IPS-15b (cell line): Measurements from ENCODE around the gene CEP131.

Experiments
- H3K27me3 ChIP-seq: one replicate; pipeline ENCODE4 v1.6.1; 2013; ENCODE audit warnings: low read length; ENCODE audit not compliant: control insufficient read depth, insufficient read depth
- H3K36me3 ChIP-seq: one replicate; pipeline ENCODE4 v1.6.1; 2013; ENCODE audit warnings: low read length; ENCODE audit not compliant: control insufficient read depth, insufficient read depth
- H3K4me1 ChIP-seq: one replicate; pipeline ENCODE4 v1.6.1; 2013; ENCODE audit warnings: mild to moderate bottlenecking, low read length; ENCODE audit not compliant: control insufficient read depth, insufficient read depth
- H3K4me3 ChIP-seq: one replicate; pipeline ENCODE4 v1.5.1; 2013; ENCODE audit warnings: low read depth, low read length
- H3K9ac ChIP-seq: one replicate; pipeline ENCODE4 v1.6.1; 2013; ENCODE audit warnings: low read depth, mild to moderate bottlenecking, low read length
- H3K9me3 ChIP-seq: one replicate; pipeline ENCODE4 v1.6.1; 2013; ENCODE audit warnings: mild to moderate bottlenecking, low read length; ENCODE audit not compliant: control insufficient read depth, insufficient read depth

Gene CEP131

GRCh38 chr17:81235822-81236740, 13.3 kb upstream of the CEP131 start:
- no peak overlapping the region for H3K4me3 ChIP-seq
- no peaks in the 10 kb centered on the region for H3K4me1 ChIP-seq
- H3K36me3 ChIP-seq: peaks cover 16% of the 10 kb centered on the region
- no peaks in the 10 kb centered on the region for H3K27me3 ChIP-seq
- no peak overlapping the region for H3K9ac ChIP-seq
- no peaks in the 10 kb centered on the region for H3K9me3 ChIP-seq

- Histone ChIP-seq H3K9me3 (no peaks in the 10 kb centered on the region), H3K4me3 (no peak overlapping the region), H3K36me3 (peaks cover 17% of the 10 kb centered on the region), H3K27me3 (no peaks in the 10 kb centered on the region), H3K4me1 (no peaks in the 10 kb centered on the region), H3K9ac (no peak overlapping the region)
Observed at GRCh38 chr17:81234940-81235821, 12.4 kb upstream of the CEP131 start.

- no peak overlapping the region for H3K9ac ChIP-seq
- no peaks in the 10 kb centered on the region for H3K27me3 ChIP-seq
Observed at GRCh38 chr17:81234506-81234855, 11.7 kb upstream of the CEP131 start.

DNA sequence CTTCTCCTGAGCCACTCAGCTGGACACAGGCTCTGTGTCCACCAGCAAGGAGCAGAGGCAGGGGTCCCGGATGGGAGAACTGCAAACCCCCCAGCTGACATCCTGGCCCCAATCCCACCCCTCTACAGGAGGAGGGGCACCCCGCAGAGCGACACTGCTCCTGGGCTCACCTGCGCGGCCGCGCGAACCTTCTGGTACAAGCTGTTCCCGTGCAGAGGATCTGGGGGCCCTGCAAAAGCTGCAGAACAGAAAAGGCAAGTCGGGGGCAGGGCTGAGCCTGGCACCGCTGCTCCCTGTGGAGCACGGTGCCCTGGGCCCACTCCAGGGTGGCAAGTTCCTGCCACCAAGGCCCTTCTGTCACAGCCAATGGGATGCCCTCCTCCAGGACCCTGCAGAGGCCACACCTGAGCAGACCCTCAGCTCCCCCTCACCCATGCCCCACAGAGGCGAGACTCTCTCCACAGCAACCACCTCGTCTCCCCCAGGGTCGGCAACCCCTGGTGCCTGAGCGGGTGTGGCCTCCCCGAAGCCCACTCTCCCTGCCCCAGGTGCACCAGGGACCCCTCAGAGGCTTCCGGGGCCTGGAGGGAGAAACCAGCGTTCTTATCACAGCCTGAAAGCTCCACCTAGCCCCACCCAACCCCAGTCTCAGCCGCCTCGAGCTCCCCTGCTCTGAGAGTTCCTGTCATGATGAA, 11.2 kb upstream of the CEP131 start:
- Histone ChIP-seq H3K9ac (no peak overlapping the region), H3K27me3 (no peaks in the 10 kb centered on the region), H3K36me3 (peaks cover 21% of the 10 kb centered on the region), H3K4me1 (no peaks in the 10 kb centered on the region), H3K4me3 (no peak overlapping the region), H3K9me3 (no peaks in the 10 kb centered on the region)

More at GRCh38 chr17:81234506-81234855, 11.7 kb upstream of the CEP131 start:
- Histone ChIP-seq H3K9me3 (no peaks in the 10 kb centered on the region), H3K36me3 (peaks cover 21% of the 10 kb centered on the region), H3K4me1 (no peaks in the 10 kb centered on the region), H3K4me3 (no peak overlapping the region)

DNA sequence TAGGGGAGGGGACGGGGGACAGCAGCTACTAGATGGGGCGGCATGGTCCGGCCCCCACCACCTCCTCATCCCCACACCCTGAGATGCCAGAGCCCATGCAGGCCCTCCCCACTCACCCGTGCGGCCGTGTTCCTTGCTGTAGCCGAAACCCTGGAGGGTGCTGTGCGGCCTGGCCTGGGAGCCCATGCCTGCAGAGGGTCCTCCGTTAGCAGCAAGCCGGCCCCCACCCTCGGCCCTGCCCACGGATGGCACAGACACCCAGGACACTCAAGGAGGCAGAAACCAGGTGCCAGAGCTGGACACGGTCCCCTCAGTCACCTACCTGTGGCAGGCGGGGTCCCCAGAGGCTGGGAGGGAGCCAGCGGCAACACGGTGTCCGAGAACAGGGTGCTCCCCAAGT, 10.6 kb upstream of the CEP131 start:
- no peaks in the 10 kb centered on the region for H3K27me3 ChIP-seq
- peaks cover 21% of the 10 kb centered on the region for H3K36me3 ChIP-seq
- no peak overlapping the region for H3K9ac ChIP-seq
- no peaks in the 10 kb centered on the region for H3K9me3 ChIP-seq
- no peak overlapping the region for H3K4me3 ChIP-seq
- no peaks in the 10 kb centered on the region for H3K4me1 ChIP-seq

DNA sequence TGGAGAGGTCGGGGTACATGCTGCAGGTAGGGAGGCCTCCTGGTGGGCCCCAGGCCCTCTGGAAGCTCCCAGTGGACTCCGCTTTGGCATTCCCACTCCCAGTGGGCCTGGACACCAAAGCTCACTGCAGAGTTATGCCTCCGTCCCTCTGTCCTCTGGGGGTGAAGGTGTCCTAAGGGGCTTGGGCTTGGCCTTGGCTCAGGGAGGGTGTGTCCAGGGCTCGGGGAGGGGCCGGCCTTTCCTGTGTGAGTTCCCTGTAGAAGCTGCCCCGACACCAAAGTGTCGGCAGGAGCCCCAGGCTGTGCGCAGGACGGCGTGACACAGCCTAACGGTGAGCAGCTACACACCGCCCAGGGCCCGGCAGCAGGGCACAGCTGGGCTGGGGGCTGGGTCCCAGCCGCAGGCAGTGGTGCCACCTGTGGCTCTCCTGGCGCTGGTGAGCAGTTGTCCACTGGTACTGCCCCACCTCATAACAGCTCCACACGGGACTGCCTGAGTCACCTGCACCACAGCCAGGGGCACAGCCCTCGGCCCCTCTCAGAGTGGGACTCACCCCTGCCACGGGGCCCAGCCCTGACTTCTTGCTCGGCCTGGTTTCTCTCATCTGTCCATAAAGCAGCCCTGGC, 10.0 kb upstream of the CEP131 start:
- Histone ChIP-seq H3K4me1 (no peaks in the 10 kb centered on the region), H3K4me3 (no peak overlapping the region), H3K36me3 (peaks cover 21% of the 10 kb centered on the region), H3K27me3 (no peaks in the 10 kb centered on the region), H3K9ac (no peak overlapping the region), H3K9me3 (no peaks in the 10 kb centered on the region)

GRCh38 chr17:81231766-81232581, 9.2 kb upstream of the CEP131 start:
- peaks cover 21% of the 10 kb centered on the region for H3K36me3 ChIP-seq
- no peak overlapping the region for H3K9ac ChIP-seq
- H3K27me3 ChIP-seq: no peaks in the 10 kb centered on the region
- H3K4me3 ChIP-seq: no peak overlapping the region
- H3K4me1 ChIP-seq: no peaks in the 10 kb centered on the region
- no peaks in the 10 kb centered on the region for H3K9me3 ChIP-seq

DNA sequence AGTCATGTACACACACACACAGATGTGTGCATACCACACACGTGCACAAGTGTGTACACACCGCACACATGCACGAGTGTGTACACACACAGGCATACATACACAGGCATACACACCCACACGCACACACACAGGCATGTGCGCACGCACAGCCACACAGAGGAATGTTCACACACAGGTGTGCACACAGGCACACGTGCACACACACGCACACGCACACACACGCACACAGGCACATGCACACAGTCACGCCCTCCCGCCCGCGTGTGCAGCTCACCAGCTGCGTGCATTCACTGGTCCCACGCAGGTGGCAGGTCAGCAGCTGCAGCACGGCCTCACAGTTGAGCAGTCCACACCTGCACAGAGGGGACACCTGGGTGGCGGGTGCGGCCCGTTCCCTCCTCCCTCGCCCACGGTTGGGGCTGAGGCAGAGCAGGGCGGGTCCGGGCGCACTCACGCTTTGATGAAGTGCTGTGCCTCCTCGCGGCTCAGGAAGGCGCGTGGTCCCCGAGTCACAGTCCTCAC, 8.4 kb upstream of the CEP131 start:
- Histone ChIP-seq H3K4me1 (no peaks in the 10 kb centered on the region), H3K9me3 (no peaks in the 10 kb centered on the region), H3K27me3 (no peaks in the 10 kb centered on the region), H3K4me3 (no peak overlapping the region), H3K36me3 (peaks cover 21% of the 10 kb centered on the region), H3K9ac (no peak overlapping the region)

DNA sequence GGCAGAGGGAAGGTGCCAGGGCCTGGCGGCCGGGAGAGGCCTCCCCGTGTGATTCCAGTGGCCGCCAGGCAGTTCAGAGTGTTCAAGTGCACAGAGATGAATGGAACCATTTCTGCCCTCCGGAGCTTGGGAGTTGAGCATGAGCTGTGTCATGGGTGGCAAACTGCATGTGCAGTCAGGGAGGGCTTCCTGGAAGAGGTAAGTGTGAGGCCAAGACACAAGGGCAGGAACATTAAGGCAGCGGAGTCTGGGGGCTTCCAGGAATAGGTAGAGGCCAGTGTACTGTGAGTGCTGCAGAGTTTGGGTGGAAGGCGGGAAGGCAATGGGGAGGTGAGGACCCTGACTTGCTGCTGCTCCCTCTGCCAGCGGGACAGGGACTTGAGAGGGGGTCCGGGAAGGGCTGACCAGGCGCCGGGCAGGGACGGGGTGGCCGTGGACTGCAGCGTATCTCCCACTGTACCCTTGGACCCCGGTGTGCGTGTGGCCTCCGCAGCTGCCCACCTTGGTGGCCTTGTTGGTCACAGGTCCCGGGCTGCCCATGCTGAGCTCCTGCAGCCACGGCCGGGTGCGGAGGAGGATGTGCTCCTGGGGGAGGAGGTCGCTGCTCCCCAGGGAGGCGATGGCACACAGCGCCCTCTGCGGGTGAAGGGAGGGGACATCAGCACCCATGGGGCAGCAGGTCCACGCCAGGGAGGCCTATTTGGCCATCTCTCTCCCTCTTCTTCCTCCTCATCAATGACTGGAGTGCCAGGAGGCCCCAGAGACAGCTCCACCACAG, 7.5 kb upstream of the CEP131 start:
- peaks cover 21% of the 10 kb centered on the region for H3K36me3 ChIP-seq
- no peak overlapping the region for H3K9ac ChIP-seq
- H3K4me1 ChIP-seq: no peaks in the 10 kb centered on the region
- H3K4me3 ChIP-seq: no peak overlapping the region
- H3K9me3 ChIP-seq: no peaks in the 10 kb centered on the region
- no peaks in the 10 kb centered on the region for H3K27me3 ChIP-seq

DNA sequence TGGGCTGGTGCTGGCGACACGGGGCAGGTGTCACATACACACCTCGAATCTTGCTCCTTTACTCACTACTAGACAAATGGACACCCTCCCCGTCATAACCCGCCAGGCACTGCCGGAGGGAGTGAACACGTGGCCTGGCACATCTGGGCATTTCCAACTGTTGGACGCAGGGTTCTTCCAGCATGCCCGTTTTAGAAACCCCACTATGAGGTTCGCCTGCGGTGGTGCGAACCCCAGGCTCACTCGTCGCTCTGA, 6.8 kb upstream of the CEP131 start:
- H3K36me3 ChIP-seq: peaks cover 21% of the 10 kb centered on the region
- H3K9ac ChIP-seq: no peak overlapping the region
- H3K27me3 ChIP-seq: no peaks in the 10 kb centered on the region
- no peaks in the 10 kb centered on the region for H3K9me3 ChIP-seq
- no peak overlapping the region for H3K4me3 ChIP-seq
- no peaks in the 10 kb centered on the region for H3K4me1 ChIP-seq
